ENCODE data around the gene SLC30A10.

- TF ChIP-seq CTCF (IDR thresholded peaks at IDR 0.05) (no peak), POLR2A (IDR thresholded peaks at IDR 0.05) (no peak)
Observed at GRCh38 chr1:219973213-219973612, 44.9 kb upstream of the SLC30A10 start.

Data from gastroesophageal sphincter (tissue), 3 donors.